Stimulated activated CD8-positive, alpha-beta memory T cell treated with anti-CD3 and anti-CD28 coated beads, Interleukin-15, amount 100 ng/mL, for 1 hour (primary cell): ENCODE measurements around the gene ACTN4.

Experiments
- DNase-seq: peaks from one replicate; pipeline ENCODE4 v3.0.0-alpha.2; 2020; ENCODE audit warnings: low read depth

The ACTN4 gene

GRCh38 chr19:38678217-38678890, 30.9 kb downstream of the ACTN4 start:
- no peak for DNase-seq

GRCh38 chr19:38678891-38679494, 31.5 kb downstream of the ACTN4 start:
- DNase-seq = no peak

GRCh38 chr19:38679839-38680238, 32.4 kb downstream of the ACTN4 start:
- DNase-seq = no peak

GRCh38 chr19:38682195-38682867, 34.9 kb downstream of the ACTN4 start:
- no peak for DNase-seq

- no peak for DNase-seq
Measured at GRCh38 chr19:38682872-38683392, 35.5 kb downstream of the ACTN4 start.

- no peak for DNase-seq
Measured at GRCh38 chr19:38683393-38684077, 36.1 kb downstream of the ACTN4 start.

- DNase-seq = no peak
Measured at GRCh38 chr19:38684078-38684861, 36.8 kb downstream of the ACTN4 start.

- no peak for DNase-seq
Measured at GRCh38 chr19:38684862-38685665, 37.6 kb downstream of the ACTN4 start.

- DNase-seq = no peak
Measured at GRCh38 chr19:38685666-38686529, 38.4 kb downstream of the ACTN4 start.

GRCh38 chr19:38686530-38686888, 39.1 kb downstream of the ACTN4 start:
- DNase-seq = no peak

- no peak for DNase-seq
Measured at GRCh38 chr19:38687837-38688378, 40.5 kb downstream of the ACTN4 start.

GRCh38 chr19:38690146-38690545, 42.7 kb downstream of the ACTN4 start:
- DNase-seq = no peak

- no peak for DNase-seq
Measured at GRCh38 chr19:38690832-38691231, 43.4 kb downstream of the ACTN4 start.

- no peak for DNase-seq
Measured at GRCh38 chr19:38691938-38692457, 44.5 kb downstream of the ACTN4 start.

- DNase-seq = no peak
Measured at GRCh38 chr19:38692458-38693379, 45.3 kb downstream of the ACTN4 start.

GRCh38 chr19:38693380-38694223, 46.2 kb downstream of the ACTN4 start:
- no peak for DNase-seq

- DNase-seq = no peak
Measured at GRCh38 chr19:38695317-38695683, 47.9 kb downstream of the ACTN4 start.
